ENCODE measurements around the gene ZYG11B. TPM values are rescaled to one million over a fixed set of nuclear protein-coding genes. Genes with fewer than 3 reads are reported as not detected.
"Not testable (repeated sequence)": the region's sequence is repeated elsewhere in the genome, so short reads cannot be mapped to it uniquely, and the experiment has no call there.

Gene ZYG11B
- total and polyA plus RNA-seq, 12 donors = 9.1 to 84.3 (median 63.6) TPM

- H3K36me3 ChIP-seq = peaks cover 0 to 55% (median 16%) of the 10 kb centered on the region in 9 donors
- H3K4me1 ChIP-seq = peaks cover 0 to 21% (median 3%) of the 10 kb centered on the region in 9 donors
- no peaks in the 10 kb centered on the region for H3K27me3 ChIP-seq
- intact Hi-C loops (cut with DNase I) = loop anchor here in 1 of 10 donors (10.0 kb wide), 1 partner anchor 337 kb away; no protein-coding TSS in a partner anchor
- H3K9me3 ChIP-seq = no peaks in the 10 kb centered on the region
- DNase-seq (no peak), ATAC-seq (no peak)
- no peak overlapping the region for H3K27ac ChIP-seq
- 62 to 73% methylated on average over 7 of the region's 7 CpGs for WGBS, 2 donors
- TF ChIP-seq, protein P1, sequence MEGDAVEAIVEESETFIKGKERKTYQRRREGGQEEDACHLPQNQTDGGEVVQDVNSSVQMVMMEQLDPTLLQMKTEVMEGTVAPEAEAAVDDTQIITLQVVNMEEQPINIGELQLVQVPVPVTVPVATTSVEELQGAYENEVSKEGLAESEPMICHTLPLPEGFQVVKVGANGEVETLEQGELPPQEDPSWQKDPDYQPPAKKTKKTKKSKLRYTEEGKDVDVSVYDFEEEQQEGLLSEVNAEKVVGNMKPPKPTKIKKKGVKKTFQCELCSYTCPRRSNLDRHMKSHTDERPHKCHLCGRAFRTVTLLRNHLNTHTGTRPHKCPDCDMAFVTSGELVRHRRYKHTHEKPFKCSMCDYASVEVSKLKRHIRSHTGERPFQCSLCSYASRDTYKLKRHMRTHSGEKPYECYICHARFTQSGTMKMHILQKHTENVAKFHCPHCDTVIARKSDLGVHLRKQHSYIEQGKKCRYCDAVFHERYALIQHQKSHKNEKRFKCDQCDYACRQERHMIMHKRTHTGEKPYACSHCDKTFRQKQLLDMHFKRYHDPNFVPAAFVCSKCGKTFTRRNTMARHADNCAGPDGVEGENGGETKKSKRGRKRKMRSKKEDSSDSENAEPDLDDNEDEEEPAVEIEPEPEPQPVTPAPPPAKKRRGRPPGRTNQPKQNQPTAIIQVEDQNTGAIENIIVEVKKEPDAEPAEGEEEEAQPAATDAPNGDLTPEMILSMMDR (IDR thresholded peaks at IDR 0.05) = no peak
- no peak overlapping the region for H3K4me3 ChIP-seq
Measured at GRCh38 chr1:52771384-52771783, 45.1 kb downstream of the ZYG11B start.

- TF ChIP-seq, protein P1 (IDR thresholded peaks at IDR 0.05) = no peak
- intact Hi-C loops (cut with DNase I) = no loop called here
- Histone ChIP-seq H3K27me3 (no peaks in the 10 kb centered on the region), H3K27ac (no peak overlapping the region), H3K4me3 (no peak overlapping the region), H3K9me3 (no peaks in the 10 kb centered on the region), H3K36me3 (peaks cover 0 to 98% (median 29%) of the 10 kb centered on the region in 9 donors), H3K4me1 (no peaks in the 10 kb centered on the region)
- DNase-seq (no peak), ATAC-seq (no peak)
- 97 to 98% methylated on average over 4 of the region's 4 CpGs for WGBS, 2 donors
Measured at GRCh38 chr1:52786148-52786547, 59.9 kb downstream of the ZYG11B start.

DNA sequence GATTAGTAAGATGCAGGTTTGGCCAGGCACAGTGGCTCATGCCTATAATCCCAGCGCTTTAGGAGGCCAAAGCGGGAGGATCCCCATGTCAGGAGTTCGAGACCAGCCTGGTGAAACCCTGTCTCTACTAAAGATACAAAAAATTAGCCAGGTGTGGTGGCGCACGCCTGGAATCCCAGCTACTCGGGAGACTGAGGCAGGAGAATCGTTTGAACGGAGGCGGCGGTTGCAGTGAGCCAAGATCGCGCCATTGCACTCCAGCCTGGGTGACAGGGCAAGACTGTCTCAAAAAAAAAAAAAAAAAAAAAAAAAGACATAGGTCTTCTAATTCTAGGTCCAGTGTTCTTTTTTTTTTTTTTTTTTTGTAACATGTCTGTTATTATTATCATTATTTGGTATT is 64.2 kb downstream of the ZYG11B start:
- peaks cover 0 to 97% (median 13%) of the 10 kb centered on the region in 9 donors for H3K36me3 ChIP-seq
- H3K27me3 ChIP-seq; H3K4me1 ChIP-seq; ATAC-seq; H3K4me3 ChIP-seq; intact Hi-C loops (cut with DNase I); H3K27ac ChIP-seq; H3K9me3 ChIP-seq; DNase-seq: not testable (repeated sequence)
- 97% methylated on average over 12 of the region's 12 CpGs for WGBS, 2 donors

- Histone ChIP-seq H3K36me3 (peaks cover 0 to 92% (median 7%) of the 10 kb centered on the region in 9 donors), H3K27me3 (no peaks in the 10 kb centered on the region), H3K9me3 (no peaks in the 10 kb centered on the region), H3K4me3 (no peak overlapping the region), H3K27ac (no peak overlapping the region), H3K4me1 (no peaks in the 10 kb centered on the region)
- ATAC-seq (no peak), DNase-seq (no peak)
- intact Hi-C loops (cut with DNase I) = no loop called here
- TF ChIP-seq, protein P1 (IDR thresholded peaks at IDR 0.05) = no peak
- 49 to 50% methylated on average over 1 of the region's 1 CpG for WGBS, 2 donors
Measured at GRCh38 chr1:52792036-52792435, 65.8 kb downstream of the ZYG11B start.

DNA sequence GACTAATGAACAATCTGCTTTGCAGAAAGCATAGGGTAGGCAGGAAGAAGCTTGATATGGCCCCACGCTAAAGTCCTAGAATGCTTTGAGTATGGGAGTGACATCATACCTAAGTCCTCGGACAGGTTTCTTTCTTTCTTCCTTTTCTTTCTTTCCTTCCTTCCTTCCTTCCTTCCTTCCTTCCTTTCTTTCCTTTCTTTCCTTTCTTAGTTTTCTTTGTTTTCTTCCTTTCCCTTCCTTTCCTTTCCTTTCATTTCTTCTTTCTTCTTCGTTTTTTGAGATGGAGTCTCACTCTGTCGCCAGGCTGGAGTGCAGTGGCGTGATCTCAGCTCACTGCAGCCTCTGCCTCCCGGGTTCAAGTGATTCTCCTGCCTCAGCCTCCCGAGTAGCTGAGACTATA is 67.5 kb downstream of the ZYG11B start:
- intact Hi-C loops (cut with DNase I); H3K27me3 ChIP-seq; H3K27ac ChIP-seq; ATAC-seq; H3K9me3 ChIP-seq; DNase-seq; H3K4me3 ChIP-seq; H3K4me1 ChIP-seq: not testable (repeated sequence)
- peaks cover 0 to 90% (median 7%) of the 10 kb centered on the region in 9 donors for H3K36me3 ChIP-seq
- 80 to 87% methylated on average over 7 of the region's 7 CpGs for WGBS, 2 donors

All from heart right ventricle (tissue), 16 donors.